Measurements from ENCODE around the gene SORCS2. TPM values are rescaled to one million over a fixed set of nuclear protein-coding genes. Genes with fewer than 3 reads are reported as not detected.

Gene SORCS2
- total RNA-seq, 1 donor from 2014 or later = under 0.01 TPM

DNA sequence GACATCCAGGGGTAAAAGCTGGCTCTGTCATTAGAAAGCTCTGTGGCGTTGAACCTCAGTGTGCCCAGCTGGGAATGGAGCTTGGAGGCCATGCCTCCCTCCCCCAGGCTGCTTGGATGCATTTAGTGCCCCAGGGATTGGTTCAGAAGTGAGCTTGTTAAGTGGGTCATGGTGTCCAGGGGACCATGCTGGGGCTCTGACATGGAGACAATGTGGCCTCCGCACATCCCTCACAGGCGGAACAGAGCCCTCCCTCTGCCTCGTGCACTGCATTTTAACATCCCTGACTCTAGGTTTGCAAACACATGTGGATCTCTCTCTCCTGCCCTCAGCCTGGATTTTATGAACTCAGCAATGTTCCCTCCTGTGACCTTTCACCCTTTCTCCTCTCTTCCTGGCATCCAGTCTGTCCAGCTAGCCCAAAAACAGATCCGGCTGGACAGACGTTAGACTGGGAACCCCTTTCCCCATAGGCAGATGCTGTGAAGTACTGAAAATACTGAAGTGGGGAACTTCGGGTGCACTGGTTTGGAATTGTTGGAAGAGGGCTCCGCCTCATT lies 81.5 kb downstream of the SORCS2 start:
- DNase-seq = no peak

DNA sequence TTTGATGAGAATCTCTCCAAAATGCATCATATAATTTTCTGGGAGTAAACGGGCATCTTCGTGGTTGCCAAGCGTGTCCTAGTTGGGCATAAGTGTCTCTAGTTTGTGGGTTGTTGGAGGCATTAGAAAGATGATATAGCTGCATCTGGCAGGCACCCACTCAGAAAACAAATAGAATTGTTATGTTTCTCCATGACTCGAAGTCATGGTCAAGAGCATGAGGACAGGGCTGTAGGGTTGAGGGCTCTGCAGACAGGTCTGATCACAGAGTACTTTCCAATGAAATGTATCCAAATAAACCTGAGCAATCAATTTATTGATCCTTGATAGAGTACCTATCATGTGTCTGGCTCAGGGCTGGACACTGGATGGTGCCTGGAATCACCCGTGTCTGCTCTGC lies 82.7 kb downstream of the SORCS2 start:
- DNase-seq = no peak

- no peak for DNase-seq
Measured at GRCh38 chr4:7275490-7276154, 83.3 kb downstream of the SORCS2 start.

- peak; percentile 3 for DNase-seq
Measured at GRCh38 chr4:7276515-7276914, 84.2 kb downstream of the SORCS2 start.

DNA sequence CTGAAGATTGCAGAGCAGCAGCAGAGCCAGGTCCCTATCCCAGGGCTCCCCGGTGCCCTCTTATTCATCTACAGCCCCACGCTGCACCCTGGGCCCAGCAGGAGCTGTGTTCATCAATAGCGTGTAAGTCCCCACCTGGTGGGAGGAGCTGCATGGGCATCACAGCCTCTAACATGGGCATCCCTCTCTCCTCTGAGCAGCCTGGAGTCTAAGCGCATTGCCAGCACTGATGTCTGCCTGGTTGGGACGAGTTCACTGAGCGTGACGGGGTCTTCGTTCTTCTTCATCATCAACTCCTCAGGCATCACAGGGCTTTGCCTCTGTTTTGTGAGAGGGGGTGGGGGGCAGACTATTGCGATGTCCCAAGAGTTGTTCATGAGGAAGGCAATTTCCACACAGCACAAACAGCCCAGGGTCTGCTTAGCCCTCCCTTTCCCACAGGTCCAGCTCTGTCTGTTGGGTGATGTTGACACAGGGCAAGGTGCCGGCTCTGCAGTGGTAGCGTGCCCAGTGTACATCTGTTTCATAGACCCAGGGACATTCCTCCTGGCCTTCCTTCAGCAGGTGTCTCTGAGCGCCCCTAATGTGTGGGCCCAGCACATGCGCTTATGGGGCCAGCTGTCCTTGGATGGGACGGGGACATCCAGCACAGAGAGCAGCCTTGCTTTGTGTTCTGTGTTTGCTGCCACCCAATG lies 85.9 kb downstream of the SORCS2 start:
- DNase-seq = no peak

- no peak for DNase-seq
Measured at GRCh38 chr4:7278981-7279380, 86.6 kb downstream of the SORCS2 start.

DNA sequence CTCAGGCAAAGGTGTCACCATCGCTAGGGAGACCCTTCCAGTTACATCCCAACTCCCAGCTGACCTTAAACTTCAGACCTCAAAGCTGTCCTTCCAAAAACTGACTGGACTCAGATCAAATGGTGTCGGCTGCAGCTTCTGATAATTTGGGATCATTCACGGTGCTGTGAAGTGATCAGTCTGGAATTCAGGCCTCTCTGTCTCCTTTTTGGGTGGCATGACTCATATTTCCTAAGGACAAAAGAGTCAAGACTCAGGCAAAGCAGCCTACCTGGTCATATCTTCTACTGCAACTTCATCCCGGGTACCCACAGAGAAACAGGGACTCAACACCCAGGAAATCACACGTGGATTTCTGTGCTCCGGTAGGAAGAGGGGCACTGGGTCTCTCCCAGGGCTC lies 87.6 kb downstream of the SORCS2 start:
- DNase-seq = no peak

- DNase-seq = no peak
Measured at GRCh38 chr4:7280926-7281690, 88.8 kb downstream of the SORCS2 start.

GRCh38 chr4:7281691-7282665 lies 89.6 kb downstream of the SORCS2 start:
- no peak for DNase-seq

- DNase-seq = no peak
Measured at GRCh38 chr4:7282786-7283440, 90.6 kb downstream of the SORCS2 start.

- DNase-seq = no peak
Measured at GRCh38 chr4:7285244-7286094, 93.1 kb downstream of the SORCS2 start.

- no peak for DNase-seq
Measured at GRCh38 chr4:7286170-7286569, 93.8 kb downstream of the SORCS2 start.

DNA sequence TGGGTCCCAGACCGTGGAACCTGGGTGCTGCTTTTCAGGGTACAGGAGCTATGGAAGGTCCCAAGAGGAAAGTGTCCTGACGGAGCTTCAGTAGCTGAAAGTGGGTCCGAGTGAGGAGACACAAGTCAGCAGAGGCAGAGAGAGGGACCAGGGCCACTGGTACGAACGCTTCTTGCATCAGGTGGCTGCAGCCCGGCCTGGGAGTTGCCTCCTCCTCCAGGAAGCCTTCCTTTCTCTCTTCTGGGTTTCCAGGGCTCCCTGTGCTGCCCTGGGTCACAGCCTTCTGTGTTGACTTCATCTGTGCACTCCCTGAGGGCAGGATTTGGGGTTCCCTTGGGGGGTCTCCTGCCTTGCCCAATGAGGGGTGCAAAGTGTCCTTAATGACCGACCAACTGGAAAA lies 94.5 kb downstream of the SORCS2 start:
- DNase-seq = no peak

DNA sequence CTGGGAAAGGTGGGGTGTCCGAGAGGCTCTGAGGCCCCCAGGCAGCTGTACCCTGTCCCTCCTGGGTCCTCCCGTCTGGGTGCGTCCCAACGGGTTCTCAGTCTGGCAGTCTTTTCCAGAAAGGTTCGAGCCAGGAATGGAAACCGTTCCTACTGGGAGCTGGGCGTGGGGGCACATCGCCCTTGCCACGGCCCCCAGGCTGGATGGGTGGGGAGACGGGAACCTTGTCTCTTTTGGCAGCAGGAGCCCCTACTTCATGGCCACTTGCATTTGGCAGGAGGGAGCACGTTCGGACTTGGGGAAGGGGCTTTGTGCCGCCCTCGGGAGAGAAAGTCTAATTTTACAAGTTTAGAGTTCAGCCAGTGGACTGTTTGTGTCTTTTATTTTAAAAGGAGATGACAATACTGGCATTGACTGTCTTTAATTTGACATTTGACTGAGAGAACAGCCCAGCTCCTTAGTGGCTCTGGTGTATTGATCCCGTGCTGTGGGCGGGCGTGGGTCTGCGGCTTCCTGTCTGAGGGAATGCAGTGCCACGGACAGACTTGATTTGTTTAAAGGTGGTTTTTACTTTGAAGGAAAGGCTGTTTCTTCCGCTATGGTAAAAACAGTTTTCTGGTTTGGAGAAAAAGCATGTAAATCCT lies 95.1 kb downstream of the SORCS2 start:
- no peak for DNase-seq

DNA sequence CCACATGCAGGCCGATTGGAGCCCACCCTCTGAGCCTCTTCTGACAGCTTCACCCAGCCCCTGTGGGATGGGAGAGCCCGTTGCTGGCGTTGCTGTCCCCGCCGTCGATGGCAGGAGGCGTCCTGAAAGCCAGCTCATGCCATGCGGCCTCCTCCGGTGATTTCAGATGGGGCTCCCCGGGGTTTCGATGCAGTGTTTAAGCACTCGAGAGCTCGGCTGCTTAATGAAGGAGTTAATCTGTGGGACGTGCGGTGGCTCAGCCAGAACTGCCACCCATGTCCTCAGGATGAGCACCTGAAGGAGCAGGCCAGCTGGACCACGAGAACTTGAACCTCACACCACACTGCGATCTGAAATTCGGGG lies 95.6 kb downstream of the SORCS2 start:
- no peak for DNase-seq

DNA sequence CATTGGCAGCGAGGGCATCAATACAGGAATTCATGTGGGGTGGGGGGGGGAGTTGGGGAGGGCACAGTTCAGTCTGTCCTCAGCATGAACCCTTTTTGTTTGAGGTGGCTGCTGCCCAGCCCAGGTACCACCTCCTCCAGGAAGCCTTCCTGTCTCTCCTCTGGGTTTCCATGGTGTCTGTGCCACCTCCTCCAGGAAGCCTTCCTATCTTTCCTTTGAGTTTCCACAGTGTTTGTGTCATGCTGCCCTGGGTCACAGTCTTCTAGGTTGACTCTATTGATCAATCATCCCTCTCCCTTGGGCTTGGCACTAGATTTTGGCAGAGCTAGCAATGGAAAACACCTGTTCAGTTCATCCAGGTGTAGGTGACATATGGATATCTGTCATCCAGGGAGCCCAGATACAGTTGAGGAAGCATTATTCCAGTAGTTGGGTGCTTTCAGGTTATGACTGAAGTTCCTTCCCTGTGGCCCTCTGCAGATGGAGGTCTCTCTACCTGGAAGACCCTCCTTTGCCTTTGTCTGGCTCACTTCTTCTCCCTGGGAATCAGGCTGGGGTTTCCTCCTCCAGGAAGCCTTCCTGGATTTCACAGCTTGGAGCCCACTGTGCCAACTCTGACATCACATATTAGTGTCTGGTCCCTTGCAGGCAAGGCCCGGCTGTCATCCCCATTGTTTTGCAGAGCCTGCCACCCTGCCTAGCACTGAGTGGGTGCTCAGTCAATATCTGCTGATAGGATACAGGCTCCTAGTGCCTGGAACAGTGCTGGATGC lies 96.6 kb downstream of the SORCS2 start:
- DNase-seq = no peak

DNA sequence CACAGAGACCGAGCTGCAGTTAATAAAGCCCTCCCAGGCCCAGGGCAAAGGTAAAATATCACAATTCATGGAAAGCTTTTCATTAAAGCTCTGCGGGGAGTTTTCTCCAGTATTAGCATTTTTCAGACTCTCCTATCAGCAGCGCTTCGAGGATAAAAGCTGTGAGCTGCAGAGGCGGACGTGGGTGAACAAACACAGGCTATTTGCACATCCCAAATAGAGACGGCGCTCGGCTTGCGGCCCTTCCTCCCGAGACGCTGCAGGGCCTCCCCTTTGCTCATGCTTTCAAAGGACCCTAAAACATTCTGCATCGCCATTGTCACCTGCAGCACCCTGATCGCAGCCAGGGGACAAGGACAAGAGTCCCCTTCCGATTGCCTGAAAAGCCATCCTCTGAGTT lies 97.3 kb downstream of the SORCS2 start:
- DNase-seq = no peak

GRCh38 chr4:7291372-7292114 lies 99.2 kb downstream of the SORCS2 start:
- no peak for DNase-seq

- DNase-seq = no peak
Measured at GRCh38 chr4:7293703-7294102, 101.4 kb downstream of the SORCS2 start.

Data from dermis blood vessel endothelial cell (primary cell).